Stimulated activated effector memory CD8-positive, alpha-beta T cell treated with anti-CD3 and anti-CD28 coated beads, Interleukin-12 subunit alpha, Interleukin-12 subunit beta, amount 100 ng/mL, for 72 hours (primary cell): Measurements from ENCODE around the gene GSTA5.
"Not testable (repeated sequence)": the region's sequence is repeated elsewhere in the genome, so short reads cannot be mapped to it uniquely, and the experiment has no call there.

Experiments
- ATAC-seq: fragments of 150-1000 bp; cut with Tn5 transposase; 2 replicates; pipeline ENCODE4 v1.10.0; 2021
- DNase-seq, 2 donors: peaks; one replicate each; pipeline ENCODE4 v3.0.0; 2021 to 2022; ENCODE audit warnings: low spot score in 2 of 2
- H3K27ac Mint-ChIP-seq: one replicate; pipeline ENCODE4 v1.8.0; 2022; ENCODE audit warnings: mild to moderate bottlenecking, mixed read lengths
- H3K36me3 Mint-ChIP-seq: one replicate; pipeline ENCODE4 v1.8.0; 2022; ENCODE audit warnings: mild to moderate bottlenecking, mixed read lengths
- H3K4me1 Mint-ChIP-seq: one replicate; pipeline ENCODE4 v1.8.0; 2022; ENCODE audit warnings: mixed read lengths
- H3K4me3 Mint-ChIP-seq: one replicate; pipeline ENCODE4 v1.8.0; 2022; ENCODE audit warnings: mild to moderate bottlenecking, mixed read lengths
- H3K9me3 Mint-ChIP-seq: one replicate; pipeline ENCODE4 v1.8.0; 2022; ENCODE audit warnings: mixed read lengths

GSTA5 gene

GRCh38 chr6:52782209-52782608, 58.4 kb downstream of the GSTA5 start:
- H3K27ac Mint-ChIP-seq, DNase-seq, H3K4me1 Mint-ChIP-seq, H3K36me3 Mint-ChIP-seq, ATAC-seq, H3K9me3 Mint-ChIP-seq, H3K4me3 Mint-ChIP-seq: not testable (repeated sequence)
